ENCODE results near the gene SPSB4.

DNA sequence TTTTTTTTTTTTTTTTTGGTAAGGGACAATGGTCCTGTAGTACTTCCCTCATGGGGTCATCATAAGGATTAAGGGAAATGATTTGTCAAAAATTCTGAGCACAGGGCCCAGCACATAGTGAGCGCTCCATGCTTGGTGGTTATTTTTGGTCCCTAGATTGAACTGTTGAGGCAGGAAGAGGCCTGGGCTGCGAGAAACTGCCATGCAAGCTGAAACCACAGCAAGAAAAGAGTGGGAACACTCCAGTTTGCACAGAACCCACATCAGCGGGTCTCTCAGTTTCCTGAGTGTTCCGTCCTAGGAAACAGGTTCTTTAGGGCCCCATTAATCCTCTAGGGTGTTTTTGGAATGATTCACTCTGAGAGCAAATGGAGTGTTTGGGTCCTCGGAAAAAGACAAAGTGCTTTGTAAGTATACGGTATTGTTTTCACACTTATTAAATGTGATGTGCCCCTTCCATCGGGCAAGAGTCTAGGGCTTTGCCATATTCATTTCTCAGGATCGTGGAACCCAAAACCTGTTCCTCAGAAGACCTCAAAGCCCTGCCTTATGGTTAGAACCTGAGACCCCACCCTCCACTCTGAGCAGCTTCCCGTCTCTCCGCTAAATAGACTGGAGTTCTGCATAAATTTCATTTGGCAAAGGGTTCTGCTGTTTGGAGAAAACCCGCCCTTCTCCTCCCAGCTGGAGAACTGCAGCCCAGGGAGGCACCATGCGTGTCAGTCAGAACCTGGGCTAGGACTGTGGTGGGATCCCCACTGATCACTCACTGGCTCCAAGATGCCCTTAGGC lies 60.4 kb downstream of the SPSB4 start:
- TF ChIP-seq, protein P1, sequence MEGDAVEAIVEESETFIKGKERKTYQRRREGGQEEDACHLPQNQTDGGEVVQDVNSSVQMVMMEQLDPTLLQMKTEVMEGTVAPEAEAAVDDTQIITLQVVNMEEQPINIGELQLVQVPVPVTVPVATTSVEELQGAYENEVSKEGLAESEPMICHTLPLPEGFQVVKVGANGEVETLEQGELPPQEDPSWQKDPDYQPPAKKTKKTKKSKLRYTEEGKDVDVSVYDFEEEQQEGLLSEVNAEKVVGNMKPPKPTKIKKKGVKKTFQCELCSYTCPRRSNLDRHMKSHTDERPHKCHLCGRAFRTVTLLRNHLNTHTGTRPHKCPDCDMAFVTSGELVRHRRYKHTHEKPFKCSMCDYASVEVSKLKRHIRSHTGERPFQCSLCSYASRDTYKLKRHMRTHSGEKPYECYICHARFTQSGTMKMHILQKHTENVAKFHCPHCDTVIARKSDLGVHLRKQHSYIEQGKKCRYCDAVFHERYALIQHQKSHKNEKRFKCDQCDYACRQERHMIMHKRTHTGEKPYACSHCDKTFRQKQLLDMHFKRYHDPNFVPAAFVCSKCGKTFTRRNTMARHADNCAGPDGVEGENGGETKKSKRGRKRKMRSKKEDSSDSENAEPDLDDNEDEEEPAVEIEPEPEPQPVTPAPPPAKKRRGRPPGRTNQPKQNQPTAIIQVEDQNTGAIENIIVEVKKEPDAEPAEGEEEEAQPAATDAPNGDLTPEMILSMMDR (IDR thresholded peaks at IDR 0.05; ENCODE audit: extremely low read depth in 1 of 2, insufficient read depth in 1 of 2, low read depth in 1 of 2, low read length in 2 of 2): no peak
- TF ChIP-seq POLR2A (IDR thresholded peaks at IDR 0.05; ENCODE audit: low read depth, low read length) (no peak), POLR2AphosphoS5 (IDR thresholded peaks at IDR 0.05; ENCODE audit: insufficient read depth, low read depth, low read length) (no peak)
